SU-DHL-6 (cell line): ENCODE measurements around the gene ELL3.
"Not testable (repeated sequence)": the region's sequence is repeated elsewhere in the genome, so short reads cannot be mapped to it uniquely, and the experiment has no call there.

ENCODE experiments used
- H2AFZ ChIP-seq: fragments of 200-600 bp; sonication (generic); 2 replicates; pipeline ENCODE4 v1.6.1; 2014; ENCODE audit warnings: low read depth, mild to moderate bottlenecking, moderate library complexity, mixed read lengths, antibody characterized with exemption, low read length; ENCODE audit not compliant: severe bottlenecking
- H3F3A ChIP-seq: fragments of 200-600 bp; shearing (Covaris generic); 2 replicates; pipeline ENCODE4 v1.6.0; 2016; ENCODE audit warnings: antibody characterized with exemption, mild to moderate bottlenecking; ENCODE audit not compliant: insufficient read depth
- H3K27ac ChIP-seq: fragments of 200-600 bp; sonication (generic); 2 replicates; pipeline ENCODE4 v1.5.1; 2016; ENCODE audit warnings: low read depth, mild to moderate bottlenecking, low read length, moderate library complexity, mixed read lengths
- H3K27me3 ChIP-seq: fragments of 200-600 bp; sonication (generic), shearing (Covaris generic); 2 replicates; pipeline ENCODE4 v1.6.0; 2014; ENCODE audit warnings: mild to moderate bottlenecking, low read length
- H3K36me3 ChIP-seq: fragments of 200-600 bp; sonication (generic); 2 replicates; pipeline ENCODE4 v1.6.1; 2014; ENCODE audit warnings: mild to moderate bottlenecking, low read length, mixed read lengths
- H3K4me2 ChIP-seq: fragments of 300-600, 200-600 bp; shearing (Covaris generic), sonication (generic); 2 replicates; pipeline ENCODE4 v1.6.0; 2014; ENCODE audit warnings: low read length, low read depth, mild to moderate bottlenecking; ENCODE audit not compliant: poor library complexity, severe bottlenecking
- H3K4me3 ChIP-seq: fragments of 200-600 bp; sonication (generic); 2 replicates; pipeline ENCODE4 v1.5.1; 2014; ENCODE audit warnings: antibody characterized with exemption, low read length, mild to moderate bottlenecking, mixed read lengths; ENCODE audit not compliant: insufficient read depth, poor library complexity, severe bottlenecking
- H3K79me2 ChIP-seq: fragments of 200-600 bp; sonication (generic); 2 replicates; pipeline ENCODE4 v1.6.1; 2014; ENCODE audit warnings: mild to moderate bottlenecking, low read length, moderate library complexity; ENCODE audit not compliant: insufficient read depth
- H3K9ac ChIP-seq: fragments of 200-600 bp; sonication (generic); 2 replicates; pipeline ENCODE4 v1.7.0; 2014; ENCODE audit warnings: mild to moderate bottlenecking, low read length
- H3K9me2 ChIP-seq: fragments of 200-600 bp; sonication (generic); replicated peaks from 2 replicates; pipeline ENCODE4 v1.6.1; 2014; ENCODE audit warnings: low read length; ENCODE audit not compliant: insufficient read depth
- H3K9me3 ChIP-seq: fragments of 200-600 bp; sonication (generic); 2 replicates; pipeline ENCODE4 v1.6.1; 2014; ENCODE audit warnings: low read length, mixed read lengths; ENCODE audit not compliant: insufficient read depth
- H4K20me1 ChIP-seq: fragments of 200-600 bp; sonication (generic); 2 replicates; pipeline ENCODE4 v1.6.1; 2014; ENCODE audit warnings: low read depth, mild to moderate bottlenecking, antibody characterized with exemption, low read length, moderate library complexity, mixed read lengths
- CTCF ChIP-seq: fragments of 200-600 bp; sonication (generic); IDR thresholded peaks from one replicate; pipeline ENCODE4 v1.5.1; 2017; ENCODE audit warnings: antibody characterized with exemption, mild to moderate bottlenecking, low read length, moderate library complexity; ENCODE audit not compliant: insufficient read depth, poor library complexity, severe bottlenecking
- EZH2phosphoT487 ChIP-seq: fragments of 200-600 bp; sonication (generic), shearing (Covaris generic); conservative IDR thresholded peaks from 2 replicates; pipeline ENCODE4 v1.6.1; 2018; ENCODE audit warnings: mild to moderate bottlenecking, antibody characterized with exemption, low read length, moderate library complexity, mixed read lengths

The ELL3 gene

GRCh38 chr15:43824302-43825246, 47.8 kb upstream of the ELL3 start, which contains the start of gene MFAP1:
MFAP1 (minus strand) TSS chr15:43824690; CDS start chr15:43824569, 121 bp downstream.
- TF ChIP-seq CTCF (no peak), EZH2phosphoT487 (no peak)
- peaks cover 85% of the 10 kb centered on the region for H3K79me2 ChIP-seq
- no peaks in the 10 kb centered on the region for H3K9me3 ChIP-seq
- H3K27me3 ChIP-seq: no peaks in the 10 kb centered on the region
- peaks cover 21% of the 10 kb centered on the region for H3K36me3 ChIP-seq
- H2AFZ ChIP-seq: peak within 1 kb of the TSS; percentile 48
- H3F3A ChIP-seq: peaks cover 31% of the 10 kb centered on the region
- peak within 1 kb of the TSS; percentile 99 for H3K4me3 ChIP-seq
- 0 out of 2 replicates have a peak, but pooled peaks cover 3% of the 10 kb centered on the region for H4K20me1 ChIP-seq
- H3K9me2 ChIP-seq: no peaks in the 10 kb centered on the region
- H3K9ac ChIP-seq: peak within 1 kb of the TSS; percentile 97
- peak within 1 kb of the TSS; percentile 93 for H3K27ac ChIP-seq
- peak within 1 kb of the TSS; percentile 95 for H3K4me2 ChIP-seq

- Histone ChIP-seq H3K4me3 (peak overlapping the region; percentile 51), H3F3A (peaks cover 19% of the 10 kb centered on the region), H2AFZ (no peak overlapping the region), H3K9ac (peak overlapping the region; percentile 39; the same call in 1 of the 2 replicates), H3K4me2 (peak overlapping the region; percentile 95), H4K20me1 (peaks cover 3% of the 10 kb centered on the region; the same call in 1 of the 2 replicates), H3K27ac (peak overlapping the region; percentile 19), H3K79me2 (peaks cover 84% of the 10 kb centered on the region), H3K27me3 (no peaks in the 10 kb centered on the region), H3K9me2 (no peaks in the 10 kb centered on the region), H3K36me3 (peaks cover 21% of the 10 kb centered on the region), H3K9me3 (no peaks in the 10 kb centered on the region)
- no peak for TF ChIP-seq CTCF
- no peak for TF ChIP-seq EZH2phosphoT487
These were observed 44.7 kb upstream of the ELL3 start for GRCh38 chr15:43821505-43821904.

GRCh38 chr15:43815064-43815463, 38.3 kb upstream of the ELL3 start:
- H3K9me2 ChIP-seq, H2AFZ ChIP-seq, H3K9me3 ChIP-seq, H3K27me3 ChIP-seq, H3K4me2 ChIP-seq, H3K4me3 ChIP-seq, H3K9ac ChIP-seq, H4K20me1 ChIP-seq, H3K27ac ChIP-seq: not testable (repeated sequence)
- Histone ChIP-seq H3K36me3 (peaks cover 41% of the 10 kb centered on the region), H3F3A (peaks cover 12% of the 10 kb centered on the region), H3K79me2 (peaks cover 40% of the 10 kb centered on the region)
